Measurements from ENCODE around the gene ST8SIA1.

The ST8SIA1 gene

DNA sequence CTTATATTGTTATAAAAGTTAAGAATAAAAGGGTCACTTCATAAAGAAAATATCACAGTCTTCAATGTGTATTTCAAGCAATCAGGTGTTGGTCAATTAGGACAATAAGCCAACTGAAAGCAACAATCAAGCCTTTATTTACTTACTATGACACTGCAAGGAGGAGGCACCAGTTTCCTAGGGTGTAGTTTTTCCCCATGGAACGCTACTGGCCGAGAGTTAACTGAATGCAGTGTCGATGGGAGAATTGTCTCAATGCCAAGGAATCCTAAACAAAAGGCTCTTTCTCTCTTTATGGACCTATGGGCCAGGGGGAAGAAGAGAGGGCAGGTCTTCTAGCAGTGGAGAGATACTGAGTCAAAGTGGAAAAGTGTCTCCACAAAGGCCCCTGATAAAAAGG lies 146.1 kb downstream of the ST8SIA1 start:
- H3K27ac ChIP-seq (ENCODE audit: low read depth, low read length) = no peak overlapping the region
- no peak overlapping the region for H3K4me3 ChIP-seq (ENCODE audit: low read depth, low read length)
- H3K36me3 ChIP-seq (ENCODE audit: control insufficient read depth in 1 of 2, insufficient read depth in 2 of 2, low read length in 2 of 2) = no peaks in the 10 kb centered on the region
- H3K14ac ChIP-seq (ENCODE audit: low read length) = no peak overlapping the region
- no peak overlapping the region for H2BK5ac ChIP-seq (ENCODE audit: low read depth, low read length, poor library complexity)
- H3K4me1 ChIP-seq (ENCODE audit: control insufficient read depth in 1 of 2, insufficient read depth in 2 of 2, low read length in 2 of 2) = no peaks in the 10 kb centered on the region
- no peaks in the 10 kb centered on the region for H3K79me2 ChIP-seq (ENCODE audit: control insufficient read depth, insufficient read depth, low read length, poor library complexity)
- H3K4me2 ChIP-seq (ENCODE audit: low read length) = no peak overlapping the region
- no peak overlapping the region for H4K12ac ChIP-seq (ENCODE audit: low read depth, low read length)
- no peak overlapping the region for H2AK5ac ChIP-seq (ENCODE audit: low read length)
- H4K91ac ChIP-seq (ENCODE audit: low read depth, low read length) = no peak overlapping the region
- no peak for DNase-seq
- H4K8ac ChIP-seq (ENCODE audit: low read depth, low read length) = no peak overlapping the region
- no peak overlapping the region for H3K4ac ChIP-seq (ENCODE audit: low read depth, low read length)
- no peak overlapping the region for H3K18ac ChIP-seq (ENCODE audit: low read length)
- no peaks in the 10 kb centered on the region for H3K79me1 ChIP-seq (ENCODE audit: low read length)
- H2BK120ac ChIP-seq (ENCODE audit: insufficient read depth, low read length, poor library complexity) = no peak overlapping the region
- no peak overlapping the region for H3K9ac ChIP-seq (ENCODE audit: low read length)
- no peak overlapping the region for H2AFZ ChIP-seq (ENCODE audit: insufficient read depth, low read length, poor library complexity)
- no peaks in the 10 kb centered on the region for H3K9me3 ChIP-seq (ENCODE audit: insufficient read depth, low read depth, low read length)
- H3K23ac ChIP-seq (ENCODE audit: low read length) = no peak overlapping the region
- H2BK12ac ChIP-seq (ENCODE audit: low read length) = no peak overlapping the region
- no CpG with 5 or more reads among the region's 3 CpGs for WGBS (ENCODE audit: extremely low coverage, insufficient coverage, insufficient read length)
- H3K27me3 ChIP-seq (ENCODE audit: insufficient read depth, low read length) = no peaks in the 10 kb centered on the region

DNA sequence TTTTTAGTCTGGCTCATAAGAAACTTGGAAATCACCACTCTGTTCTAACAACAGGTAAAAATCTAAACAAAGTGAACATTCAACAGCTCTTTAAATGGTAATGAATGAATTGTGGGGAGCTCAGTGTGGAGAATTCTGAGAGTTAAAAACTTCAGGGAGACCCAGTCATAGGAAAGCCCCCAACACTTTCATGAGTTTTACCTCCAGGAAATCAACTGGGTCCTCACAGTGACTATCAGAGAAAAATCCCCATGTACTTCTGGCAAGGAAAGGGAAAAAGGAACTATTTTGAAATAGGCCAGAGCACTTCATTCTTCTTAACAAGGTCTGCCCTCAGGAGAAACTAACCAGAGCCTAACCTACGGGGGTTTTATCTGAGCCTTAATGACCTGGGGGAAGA lies 153.8 kb downstream of the ST8SIA1 start:
- no peaks in the 10 kb centered on the region for H3K79me2 ChIP-seq (ENCODE audit: control insufficient read depth, insufficient read depth, low read length, poor library complexity)
- no peak overlapping the region for H2BK120ac ChIP-seq (ENCODE audit: insufficient read depth, low read length, poor library complexity)
- H3K4me3 ChIP-seq (ENCODE audit: low read depth, low read length) = no peak overlapping the region
- H3K27me3 ChIP-seq (ENCODE audit: insufficient read depth, low read length) = no peaks in the 10 kb centered on the region
- no peak overlapping the region for H2BK12ac ChIP-seq (ENCODE audit: low read length)
- H2AK5ac ChIP-seq (ENCODE audit: low read length) = no peak overlapping the region
- no peak overlapping the region for H2AFZ ChIP-seq (ENCODE audit: insufficient read depth, low read length, poor library complexity)
- no peak overlapping the region for H3K4me2 ChIP-seq (ENCODE audit: low read length)
- H3K27ac ChIP-seq (ENCODE audit: low read depth, low read length) = peak overlapping the region; percentile 40
- DNase-seq = no peak
- no peak overlapping the region for H4K8ac ChIP-seq (ENCODE audit: low read depth, low read length)
- no peaks in the 10 kb centered on the region for H3K4me1 ChIP-seq (ENCODE audit: control insufficient read depth in 1 of 2, insufficient read depth in 2 of 2, low read length in 2 of 2)
- no peak overlapping the region for H4K12ac ChIP-seq (ENCODE audit: low read depth, low read length)
- no peak overlapping the region for H4K91ac ChIP-seq (ENCODE audit: low read depth, low read length)
- H3K36me3 ChIP-seq (ENCODE audit: control insufficient read depth in 1 of 2, insufficient read depth in 2 of 2, low read length in 2 of 2) = no peaks in the 10 kb centered on the region
- H3K9me3 ChIP-seq (ENCODE audit: insufficient read depth, low read depth, low read length) = no peaks in the 10 kb centered on the region
- H3K4ac ChIP-seq (ENCODE audit: low read depth, low read length) = no peak overlapping the region
- no peak overlapping the region for H3K14ac ChIP-seq (ENCODE audit: low read length)
- H3K9ac ChIP-seq (ENCODE audit: low read length) = no peak overlapping the region
- H3K23ac ChIP-seq (ENCODE audit: low read length) = no peak overlapping the region
- no peak overlapping the region for H2BK5ac ChIP-seq (ENCODE audit: low read depth, low read length, poor library complexity)
- no peaks in the 10 kb centered on the region for H3K79me1 ChIP-seq (ENCODE audit: low read length)
- no peak overlapping the region for H3K18ac ChIP-seq (ENCODE audit: low read length)
- no CpG with 5 or more reads among the region's 1 CpG for WGBS (ENCODE audit: extremely low coverage, insufficient coverage, insufficient read length)

DNA sequence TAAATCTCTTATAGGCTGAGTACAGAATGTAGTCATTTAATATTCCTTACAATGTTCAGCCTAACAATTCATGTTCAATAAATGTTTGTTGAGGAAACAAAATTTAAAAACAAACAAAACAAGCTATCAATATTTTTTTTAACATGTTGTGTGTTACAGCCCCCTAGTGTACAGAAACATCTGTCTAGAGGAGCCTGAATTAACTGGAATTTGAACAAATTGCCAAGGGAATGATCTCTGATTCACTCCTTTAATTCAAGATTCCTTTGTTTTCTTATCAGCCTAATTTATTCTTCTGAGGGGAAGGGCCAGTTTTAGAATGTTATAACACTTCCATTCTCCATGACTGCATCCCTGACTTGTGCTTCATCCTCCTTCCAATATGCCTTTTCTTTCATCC lies 161.3 kb downstream of the ST8SIA1 start:
- Histone ChIP-seq H3K9me3 (ENCODE audit: insufficient read depth, low read depth, low read length) (no peaks in the 10 kb centered on the region), H3K18ac (ENCODE audit: low read length) (no peak overlapping the region), H2BK120ac (ENCODE audit: insufficient read depth, low read length, poor library complexity) (no peak overlapping the region), H3K23ac (ENCODE audit: low read length) (no peak overlapping the region), H4K12ac (ENCODE audit: low read depth, low read length) (no peak overlapping the region), H2AK5ac (ENCODE audit: low read length) (no peak overlapping the region), H3K4me3 (ENCODE audit: low read depth, low read length) (no peak overlapping the region), H3K4me2 (ENCODE audit: low read length) (no peak overlapping the region), H2BK12ac (ENCODE audit: low read length) (no peak overlapping the region), H3K27ac (ENCODE audit: low read depth, low read length) (no peak overlapping the region), H3K4me1 (ENCODE audit: control insufficient read depth in 1 of 2, insufficient read depth in 2 of 2, low read length in 2 of 2) (no peaks in the 10 kb centered on the region), H4K91ac (ENCODE audit: low read depth, low read length) (no peak overlapping the region), H3K79me1 (ENCODE audit: low read length) (no peaks in the 10 kb centered on the region), H3K36me3 (ENCODE audit: control insufficient read depth in 1 of 2, insufficient read depth in 2 of 2, low read length in 2 of 2) (no peaks in the 10 kb centered on the region), H3K79me2 (ENCODE audit: control insufficient read depth, insufficient read depth, low read length, poor library complexity) (no peaks in the 10 kb centered on the region), H4K8ac (ENCODE audit: low read depth, low read length) (no peak overlapping the region), H2BK5ac (ENCODE audit: low read depth, low read length, poor library complexity) (no peak overlapping the region), H3K4ac (ENCODE audit: low read depth, low read length) (no peak overlapping the region), H3K14ac (ENCODE audit: low read length) (no peak overlapping the region), H3K9ac (ENCODE audit: low read length) (no peak overlapping the region), H2AFZ (ENCODE audit: insufficient read depth, low read length, poor library complexity) (no peak overlapping the region), H3K27me3 (ENCODE audit: insufficient read depth, low read length) (no peaks in the 10 kb centered on the region)
- no peak for DNase-seq

DNA sequence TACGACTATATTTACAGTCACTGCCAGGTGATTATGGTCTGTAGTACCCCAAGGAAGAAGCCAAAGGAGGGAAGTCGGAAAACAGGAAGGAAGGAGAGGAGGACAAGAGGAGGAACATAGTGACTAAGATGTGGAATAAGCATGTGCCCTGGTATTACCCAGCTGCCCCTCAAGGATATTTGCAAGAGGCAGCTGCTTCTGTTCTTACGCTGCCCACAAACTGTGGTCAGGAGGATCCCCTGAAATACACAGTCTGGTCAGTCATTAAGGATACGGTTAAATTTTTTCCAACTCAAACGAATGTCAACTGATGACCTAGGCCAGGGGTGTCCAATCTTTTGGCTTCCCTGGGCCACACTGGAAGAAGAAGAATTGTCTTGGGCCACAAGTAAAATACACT lies 162.0 kb downstream of the ST8SIA1 start:
- Histone ChIP-seq H2BK12ac (ENCODE audit: low read length) (no peak overlapping the region), H3K4me3 (ENCODE audit: low read depth, low read length) (no peak overlapping the region), H3K36me3 (ENCODE audit: control insufficient read depth in 1 of 2, insufficient read depth in 2 of 2, low read length in 2 of 2) (no peaks in the 10 kb centered on the region), H2BK120ac (ENCODE audit: insufficient read depth, low read length, poor library complexity) (no peak overlapping the region), H3K18ac (ENCODE audit: low read length) (no peak overlapping the region), H3K4me2 (ENCODE audit: low read length) (no peak overlapping the region), H2BK5ac (ENCODE audit: low read depth, low read length, poor library complexity) (no peak overlapping the region), H3K4me1 (ENCODE audit: control insufficient read depth in 1 of 2, insufficient read depth in 2 of 2, low read length in 2 of 2) (no peaks in the 10 kb centered on the region), H4K12ac (ENCODE audit: low read depth, low read length) (no peak overlapping the region), H3K79me1 (ENCODE audit: low read length) (no peaks in the 10 kb centered on the region), H4K8ac (ENCODE audit: low read depth, low read length) (no peak overlapping the region), H3K23ac (ENCODE audit: low read length) (no peak overlapping the region), H4K91ac (ENCODE audit: low read depth, low read length) (no peak overlapping the region), H3K4ac (ENCODE audit: low read depth, low read length) (no peak overlapping the region), H3K79me2 (ENCODE audit: control insufficient read depth, insufficient read depth, low read length, poor library complexity) (no peaks in the 10 kb centered on the region), H2AK5ac (ENCODE audit: low read length) (no peak overlapping the region), H3K9me3 (ENCODE audit: insufficient read depth, low read depth, low read length) (no peaks in the 10 kb centered on the region), H3K9ac (ENCODE audit: low read length) (no peak overlapping the region), H3K14ac (ENCODE audit: low read length) (no peak overlapping the region), H3K27ac (ENCODE audit: low read depth, low read length) (no peak overlapping the region), H2AFZ (ENCODE audit: insufficient read depth, low read length, poor library complexity) (no peak overlapping the region), H3K27me3 (ENCODE audit: insufficient read depth, low read length) (no peaks in the 10 kb centered on the region)
- no CpG with 5 or more reads among the region's 5 CpGs for WGBS (ENCODE audit: extremely low coverage, insufficient coverage, insufficient read length)
- DNase-seq = no peak

DNA sequence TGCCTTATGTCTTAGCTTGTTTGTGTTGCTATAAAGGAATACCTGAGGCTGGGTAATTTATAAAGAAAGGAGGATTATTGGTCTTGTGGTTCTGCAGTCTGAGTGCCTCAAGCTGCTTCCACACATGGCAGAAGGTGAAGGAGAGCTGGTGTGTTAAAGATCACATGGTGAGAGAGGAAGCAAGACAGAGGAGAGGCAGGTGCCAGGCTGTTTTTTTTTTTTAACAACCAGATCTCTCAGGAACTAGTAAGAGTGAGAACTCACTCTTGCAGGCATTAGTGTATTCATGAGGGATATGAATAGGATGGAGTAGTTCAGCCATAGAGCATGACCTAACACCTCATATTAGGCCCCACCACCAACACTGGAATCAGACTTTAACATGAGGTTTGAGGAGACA lies 165.1 kb downstream of the ST8SIA1 start:
- no peak overlapping the region for H3K4me3 ChIP-seq (ENCODE audit: low read depth, low read length)
- no peak overlapping the region for H2AFZ ChIP-seq (ENCODE audit: insufficient read depth, low read length, poor library complexity)

More for the DNA sequence above, 165.1 kb downstream of the ST8SIA1 start:
- Histone ChIP-seq H3K27ac (ENCODE audit: low read depth, low read length) (no peak overlapping the region), H3K27me3 (ENCODE audit: insufficient read depth, low read length) (no peaks in the 10 kb centered on the region), H2BK120ac (ENCODE audit: insufficient read depth, low read length, poor library complexity) (no peak overlapping the region), H3K9ac (ENCODE audit: low read length) (no peak overlapping the region), H3K14ac (ENCODE audit: low read length) (no peak overlapping the region), H2AK5ac (ENCODE audit: low read length) (no peak overlapping the region), H2BK5ac (ENCODE audit: low read depth, low read length, poor library complexity) (no peak overlapping the region), H2BK12ac (ENCODE audit: low read length) (no peak overlapping the region), H4K91ac (ENCODE audit: low read depth, low read length) (no peak overlapping the region), H4K8ac (ENCODE audit: low read depth, low read length) (no peak overlapping the region), H3K4me1 (ENCODE audit: control insufficient read depth in 1 of 2, insufficient read depth in 2 of 2, low read length in 2 of 2) (no peaks in the 10 kb centered on the region), H3K79me1 (ENCODE audit: low read length) (no peaks in the 10 kb centered on the region), H3K79me2 (ENCODE audit: control insufficient read depth, insufficient read depth, low read length, poor library complexity) (no peaks in the 10 kb centered on the region), H3K4ac (ENCODE audit: low read depth, low read length) (no peak overlapping the region), H3K18ac (ENCODE audit: low read length) (no peak overlapping the region), H3K36me3 (ENCODE audit: control insufficient read depth in 1 of 2, insufficient read depth in 2 of 2, low read length in 2 of 2) (no peaks in the 10 kb centered on the region), H3K4me2 (ENCODE audit: low read length) (no peak overlapping the region), H4K12ac (ENCODE audit: low read depth, low read length) (no peak overlapping the region), H3K23ac (ENCODE audit: low read length) (no peak overlapping the region), H3K9me3 (ENCODE audit: insufficient read depth, low read depth, low read length) (no peaks in the 10 kb centered on the region)
- no peak for DNase-seq

Data from trophoblast cell (in vitro differentiated cells and primary cell).